ENCODE results near the gene CCDC28B.

CCDC28B gene

DNA sequence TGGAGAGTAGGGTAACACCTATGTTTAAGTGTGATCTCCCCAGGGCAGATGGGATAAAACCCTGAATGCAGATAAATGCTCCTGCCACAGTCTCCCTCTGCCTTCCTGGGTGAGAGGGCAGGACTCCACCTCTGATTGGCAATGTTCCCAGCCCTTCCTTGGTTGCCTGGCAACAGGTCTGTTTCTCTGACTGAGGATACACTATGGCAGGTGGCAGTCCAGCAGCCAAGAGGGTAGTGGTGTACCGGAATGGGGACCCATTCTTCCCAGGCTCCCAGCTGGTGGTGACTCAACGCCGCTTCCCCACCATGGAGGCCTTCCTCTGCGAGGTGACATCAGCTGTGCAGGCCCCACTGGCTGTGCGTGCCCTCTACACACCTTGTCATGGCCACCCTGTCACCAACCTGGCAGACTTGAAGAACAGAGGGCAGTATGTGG is 8.5 kb downstream of the CCDC28B start, which contains the start of gene DCDC2B:
TSS of gene DCDC2B (plus strand) at position 199 of the 438 bp plus-strand sequence. CDS start at position 204, 5 bp downstream.
- TF ChIP-seq, protein P1, sequence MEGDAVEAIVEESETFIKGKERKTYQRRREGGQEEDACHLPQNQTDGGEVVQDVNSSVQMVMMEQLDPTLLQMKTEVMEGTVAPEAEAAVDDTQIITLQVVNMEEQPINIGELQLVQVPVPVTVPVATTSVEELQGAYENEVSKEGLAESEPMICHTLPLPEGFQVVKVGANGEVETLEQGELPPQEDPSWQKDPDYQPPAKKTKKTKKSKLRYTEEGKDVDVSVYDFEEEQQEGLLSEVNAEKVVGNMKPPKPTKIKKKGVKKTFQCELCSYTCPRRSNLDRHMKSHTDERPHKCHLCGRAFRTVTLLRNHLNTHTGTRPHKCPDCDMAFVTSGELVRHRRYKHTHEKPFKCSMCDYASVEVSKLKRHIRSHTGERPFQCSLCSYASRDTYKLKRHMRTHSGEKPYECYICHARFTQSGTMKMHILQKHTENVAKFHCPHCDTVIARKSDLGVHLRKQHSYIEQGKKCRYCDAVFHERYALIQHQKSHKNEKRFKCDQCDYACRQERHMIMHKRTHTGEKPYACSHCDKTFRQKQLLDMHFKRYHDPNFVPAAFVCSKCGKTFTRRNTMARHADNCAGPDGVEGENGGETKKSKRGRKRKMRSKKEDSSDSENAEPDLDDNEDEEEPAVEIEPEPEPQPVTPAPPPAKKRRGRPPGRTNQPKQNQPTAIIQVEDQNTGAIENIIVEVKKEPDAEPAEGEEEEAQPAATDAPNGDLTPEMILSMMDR (IDR thresholded peaks at IDR 0.05; ENCODE audit: low read depth, low read length): no peak
- no peak for DNase-seq (ENCODE audit: extremely low read depth, low read depth)

DNA sequence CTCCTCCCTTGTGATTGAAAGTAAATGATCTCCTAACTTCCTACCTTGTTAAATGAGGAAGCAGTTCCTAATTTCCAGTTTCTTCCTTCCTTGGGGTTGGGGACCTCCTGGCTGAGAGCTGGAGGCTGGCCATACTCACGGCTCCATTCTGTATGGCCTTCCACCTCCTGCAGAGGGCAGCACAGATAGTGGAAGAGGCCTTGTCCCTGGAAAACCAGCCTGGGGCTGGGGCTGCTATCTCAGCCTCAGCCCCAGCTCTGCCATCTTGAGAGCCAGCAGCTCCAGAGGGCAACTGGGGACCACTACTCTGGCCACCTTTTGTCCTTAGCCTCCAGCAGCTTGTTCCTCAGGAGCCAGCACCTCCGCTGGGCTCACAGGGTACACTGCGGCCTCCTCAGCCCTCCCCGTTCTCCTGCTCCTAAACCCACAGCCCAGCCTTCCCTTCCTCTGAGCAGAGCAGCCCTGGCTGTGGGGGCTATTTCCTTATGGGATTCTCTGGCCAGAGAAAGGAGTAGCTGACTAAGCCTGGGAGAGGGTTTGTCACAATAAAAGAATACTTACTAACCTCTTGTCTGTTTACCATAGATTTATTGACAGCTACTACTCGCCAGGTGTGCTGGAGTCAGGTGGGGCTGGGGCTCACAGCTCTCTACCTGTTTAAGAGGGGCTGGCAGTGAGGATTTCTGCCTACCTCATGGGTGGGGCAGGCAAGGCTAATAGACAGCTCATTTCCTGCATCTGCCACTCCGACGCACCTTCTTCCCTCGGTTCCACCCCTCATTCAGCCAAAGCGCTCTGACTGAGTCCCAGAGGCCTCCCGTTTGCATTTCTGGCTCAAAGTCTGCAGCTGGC is 15.5 kb downstream of the CCDC28B start:
- TF ChIP-seq, protein P1 (IDR thresholded peaks at IDR 0.05; ENCODE audit: low read depth, low read length): peak; percentile 82
- DNase-seq (ENCODE audit: extremely low read depth, low read depth): no peak

DNA sequence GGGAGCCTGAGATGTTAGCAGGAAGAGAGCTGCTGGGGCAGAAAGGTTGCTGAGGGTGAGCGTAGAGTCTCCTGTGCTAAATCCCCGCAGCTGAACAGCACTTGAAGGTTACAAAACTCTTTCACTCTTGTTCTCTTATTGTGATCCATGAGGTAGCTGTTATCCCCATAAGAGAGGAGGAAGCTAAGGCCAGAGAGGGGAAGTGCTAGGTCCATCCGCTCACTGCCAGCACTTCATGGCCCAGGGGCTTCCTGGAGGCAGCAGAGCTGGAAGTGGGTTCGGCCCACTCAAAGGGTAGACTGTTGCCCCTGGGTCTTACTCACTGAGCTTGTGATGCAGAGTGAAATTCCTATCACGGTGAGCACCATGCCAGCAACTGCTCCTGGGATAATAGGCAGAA is 16.2 kb downstream of the CCDC28B start:
- TF ChIP-seq, protein P1 (IDR thresholded peaks at IDR 0.05; ENCODE audit: low read depth, low read length): no peak
- DNase-seq (ENCODE audit: extremely low read depth, low read depth): no peak

DNA sequence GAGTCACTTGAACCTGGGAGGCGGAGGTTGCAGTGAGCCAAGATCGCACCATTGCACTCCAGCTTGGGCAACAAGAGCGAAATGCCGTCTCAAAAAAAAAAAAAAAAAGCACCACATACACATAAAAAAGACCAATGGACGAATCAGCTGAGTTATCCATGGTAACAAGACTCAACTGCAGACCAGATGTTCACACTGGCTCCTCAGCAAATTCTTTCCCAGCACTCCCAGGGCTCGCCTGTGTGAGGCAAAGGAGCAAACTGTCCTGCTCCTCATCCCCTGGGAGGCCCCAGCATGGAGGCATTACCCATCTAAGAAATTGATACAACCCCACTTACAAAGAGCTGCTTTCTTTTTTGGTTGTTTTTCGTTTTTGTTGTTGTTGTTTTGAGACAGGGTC is 18.6 kb downstream of the CCDC28B start:
- no peak for DNase-seq (ENCODE audit: extremely low read depth, low read depth)

DNA sequence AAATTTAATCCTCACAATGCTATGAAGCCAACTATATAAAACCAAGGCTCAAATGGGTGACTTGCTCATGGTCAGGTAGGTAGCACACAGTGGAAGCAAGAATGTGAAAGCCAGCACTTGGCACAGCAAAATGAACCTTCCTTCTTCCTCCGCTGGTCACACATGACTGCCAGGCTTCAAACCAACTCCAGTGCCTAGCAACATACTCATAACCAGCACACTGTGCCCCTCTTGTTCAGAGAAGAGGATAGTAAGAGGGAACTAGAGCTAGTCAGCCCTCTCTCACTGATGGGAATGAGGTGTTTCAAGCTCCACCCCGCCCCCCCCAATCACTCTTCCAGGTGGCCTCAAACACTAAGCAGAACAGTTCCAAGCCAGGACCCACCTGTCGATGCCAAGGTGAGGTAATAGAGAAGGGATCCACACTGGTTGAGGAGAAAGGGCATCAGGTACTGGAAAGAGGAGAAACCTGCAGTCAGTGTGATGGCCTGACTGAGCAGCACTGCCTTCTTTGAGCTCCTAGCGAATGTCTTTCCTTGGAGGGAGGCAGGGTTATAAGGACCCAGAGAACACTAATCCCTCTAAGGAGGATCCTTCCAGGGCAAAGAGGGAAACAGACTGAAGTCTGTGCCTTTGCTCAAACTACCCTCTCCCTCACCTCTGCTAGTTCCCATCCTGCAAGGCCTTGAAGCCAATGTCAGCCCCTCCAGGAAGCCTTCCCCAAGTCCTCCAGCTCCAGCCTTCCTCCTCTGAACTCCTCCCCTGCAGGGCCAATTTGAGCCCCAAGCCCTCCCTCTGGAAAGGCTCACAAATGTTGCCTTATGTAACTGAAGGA is 20.6 kb downstream of the CCDC28B start:
- DNase-seq (ENCODE audit: extremely low read depth, low read depth): no peak
- TF ChIP-seq, protein P1 (IDR thresholded peaks at IDR 0.05; ENCODE audit: low read depth, low read length): no peak

More for the DNA sequence above, 18.6 kb downstream of the CCDC28B start:
- TF ChIP-seq, protein P1 (IDR thresholded peaks at IDR 0.05; ENCODE audit: low read depth, low read length): no peak

DNA sequence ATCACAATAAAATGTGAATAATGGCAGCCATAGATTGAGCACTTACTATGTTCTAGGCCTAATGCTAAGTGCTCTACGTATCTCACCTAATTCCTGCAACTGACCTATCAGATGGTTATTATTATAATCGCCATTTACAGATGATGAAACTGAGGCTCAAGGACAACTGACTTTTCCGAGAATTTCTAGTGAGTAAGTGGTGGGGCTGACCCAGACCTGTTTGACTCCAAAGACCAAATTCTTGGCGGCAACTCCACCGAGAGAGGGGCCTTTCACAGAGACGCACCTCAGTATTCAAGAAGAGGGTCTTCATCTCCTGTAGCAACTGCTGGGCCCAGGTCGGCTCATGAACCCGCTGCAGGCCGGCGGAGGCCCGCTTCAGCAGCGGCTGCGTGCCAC is 21.2 kb downstream of the CCDC28B start:
- DNase-seq (ENCODE audit: extremely low read depth, low read depth): no peak
- TF ChIP-seq, protein P1 (IDR thresholded peaks at IDR 0.05; ENCODE audit: low read depth, low read length): no peak

Measured in AG09319 (cell line).